ENCODE measurements around the gene MOV10L1.

GRCh38 chr22:50186181-50186714 is 96.4 kb downstream of the MOV10L1 start:
- no peak for TF ChIP-seq CTCF (IDR thresholded peaks at IDR 0.05)
- TF ChIP-seq EP300 (IDR thresholded peaks at IDR 0.05), result no peak
- TF ChIP-seq POLR2A (IDR thresholded peaks at IDR 0.05), result no peak
